ENCODE data around the gene ABI2. TPM values are rescaled to one million over a fixed set of nuclear protein-coding genes. Genes with fewer than 3 reads are reported as not detected.

The ABI2 gene
- total RNA-seq, 1 experiment from 2014 or later, result 141 TPM

DNA sequence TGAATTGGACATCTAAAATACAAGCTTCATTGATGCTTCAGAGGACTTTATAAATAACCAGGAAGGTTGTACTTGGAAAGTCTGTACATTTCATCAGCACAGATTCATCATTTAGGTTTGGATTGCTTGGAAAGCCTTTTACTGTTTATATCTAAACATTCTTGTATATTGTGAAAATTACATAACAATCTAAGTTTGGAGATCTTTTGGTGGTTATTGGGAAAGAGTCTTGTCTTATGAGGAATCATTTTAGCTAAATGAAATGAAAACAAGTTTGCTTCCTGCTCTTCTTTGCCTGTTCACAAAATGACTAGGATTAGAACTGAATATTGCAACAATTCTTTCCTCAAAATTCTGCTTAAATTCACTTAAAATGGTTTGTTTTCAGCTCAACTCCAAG, 79.3 kb downstream of the ABI2 start:
- no peaks in the 10 kb centered on the region for H3K27me3 Mint-ChIP-seq (ENCODE audit: low read depth)
- no peak overlapping the region for H2AFZ ChIP-seq (ENCODE audit: low read length)
- H2BK5ac ChIP-seq (ENCODE audit: insufficient read length, low read length), result no peak overlapping the region
- H4K20me1 ChIP-seq (ENCODE audit: control insufficient read depth, insufficient read depth, insufficient read length), result no peaks in the 10 kb centered on the region
- H3K23ac ChIP-seq (ENCODE audit: insufficient read length, low read depth, low read length), result no peak overlapping the region
- H3K9ac ChIP-seq (ENCODE audit: extremely low read depth, insufficient read length, low read length), result no peak overlapping the region
- no peaks in the 10 kb centered on the region for H3K4me1 ChIP-seq (ENCODE audit: insufficient read depth, low read length)
- no peak overlapping the region for H3K4me2 ChIP-seq (ENCODE audit: insufficient read depth, insufficient read length, low read length)
- H3K4me1 Mint-ChIP-seq, result no peaks in the 10 kb centered on the region
- no peak overlapping the region for H4K8ac ChIP-seq (replicated peaks; ENCODE audit: insufficient read length, low read depth, low read length)
- H3K4me3 Mint-ChIP-seq, result no peak overlapping the region
- H2BK15ac ChIP-seq (ENCODE audit: low read depth, low read length), result no peak overlapping the region
- H3K27me3 ChIP-seq (ENCODE audit: insufficient read depth, low read length), result no peaks in the 10 kb centered on the region
- H3K79me1 ChIP-seq (ENCODE audit: insufficient read depth, low read depth, low read length, poor library complexity, severe bottlenecking), result no peaks in the 10 kb centered on the region
- H2BK120ac ChIP-seq (ENCODE audit: low read depth, low read length, poor library complexity, severe bottlenecking), result no peak overlapping the region
- H3K79me2 ChIP-seq (ENCODE audit: insufficient read depth, low read length), result no peaks in the 10 kb centered on the region
- no peak overlapping the region for H4K91ac ChIP-seq (ENCODE audit: insufficient read length, low read depth, low read length)
- H3K18ac ChIP-seq (ENCODE audit: insufficient read length, low read depth, low read length), result no peak overlapping the region
- H3K9me3 Mint-ChIP-seq, result no peaks in the 10 kb centered on the region
- H3K27ac Mint-ChIP-seq, result peak overlapping the region in 1 of 3 experiments; percentile 68; a peak in 1 of 7 replicates
- H2BK20ac ChIP-seq (ENCODE audit: low read depth, low read length, poor library complexity, severe bottlenecking), result no peak overlapping the region
- DNase-seq, result no peak
- H4K5ac ChIP-seq (ENCODE audit: insufficient read length, low read depth, low read length), result no peak overlapping the region
- H3K9me3 ChIP-seq (ENCODE audit: control insufficient read depth, low read depth, low read length), result no peaks in the 10 kb centered on the region
- peaks cover 32 to 76% (median 68%) of the 10 kb centered on the region in 3 experiments; a peak in 6 of 7 replicates for H3K36me3 Mint-ChIP-seq (ENCODE audit: insufficient read depth in 1 of 3, low read depth in 3 of 3)
- no peak overlapping the region for H3K14ac ChIP-seq (ENCODE audit: insufficient read depth, low read length)
- H3K23me2 ChIP-seq (ENCODE audit: insufficient read length, low read depth, low read length, poor library complexity, severe bottlenecking), result no peaks in the 10 kb centered on the region
- no peak overlapping the region for H3T11ph ChIP-seq (ENCODE audit: low read length)
- no peak overlapping the region for H3K4ac ChIP-seq (ENCODE audit: low read depth, low read length)
- no peak for TF ChIP-seq CTCF (conservative IDR thresholded peaks at IDR 0.05)
- no peak overlapping the region for H3K27ac ChIP-seq (ENCODE audit: insufficient read length, low read depth, low read length)
- H2AK5ac ChIP-seq (ENCODE audit: insufficient read length, low read length), result no peak overlapping the region
- H3K56ac ChIP-seq (ENCODE audit: insufficient read length, low read depth, low read length), result no peak overlapping the region
- H2BK12ac ChIP-seq (ENCODE audit: insufficient read length, low read depth, low read length), result no peak overlapping the region
